K562 treated with DMSO at 1 percent for 4 hours (cell line): Measurements from ENCODE around the gene FGD3. TPM values are rescaled to one million over a fixed set of nuclear protein-coding genes. Genes with fewer than 3 reads are reported as not detected.

ENCODE experiments used
- total RNA-seq: library from RNA; unstranded; fragments of 300-600 nt; gene quantifications from 2 replicates; pipeline ENCODE4 v1.2.3, GENCODE V29; 2022; ENCODE audit not compliant: insufficient read depth

Gene FGD3, protein sequence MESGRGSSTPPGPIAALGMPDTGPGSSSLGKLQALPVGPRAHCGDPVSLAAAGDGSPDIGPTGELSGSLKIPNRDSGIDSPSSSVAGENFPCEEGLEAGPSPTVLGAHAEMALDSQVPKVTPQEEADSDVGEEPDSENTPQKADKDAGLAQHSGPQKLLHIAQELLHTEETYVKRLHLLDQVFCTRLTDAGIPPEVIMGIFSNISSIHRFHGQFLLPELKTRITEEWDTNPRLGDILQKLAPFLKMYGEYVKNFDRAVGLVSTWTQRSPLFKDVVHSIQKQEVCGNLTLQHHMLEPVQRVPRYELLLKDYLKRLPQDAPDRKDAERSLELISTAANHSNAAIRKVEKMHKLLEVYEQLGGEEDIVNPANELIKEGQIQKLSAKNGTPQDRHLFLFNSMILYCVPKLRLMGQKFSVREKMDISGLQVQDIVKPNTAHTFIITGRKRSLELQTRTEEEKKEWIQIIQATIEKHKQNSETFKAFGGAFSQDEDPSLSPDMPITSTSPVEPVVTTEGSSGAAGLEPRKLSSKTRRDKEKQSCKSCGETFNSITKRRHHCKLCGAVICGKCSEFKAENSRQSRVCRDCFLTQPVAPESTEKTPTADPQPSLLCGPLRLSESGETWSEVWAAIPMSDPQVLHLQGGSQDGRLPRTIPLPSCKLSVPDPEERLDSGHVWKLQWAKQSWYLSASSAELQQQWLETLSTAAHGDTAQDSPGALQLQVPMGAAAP
- 0.19 and 0.25 TPM in 2 replicates for total RNA-seq

DNA sequence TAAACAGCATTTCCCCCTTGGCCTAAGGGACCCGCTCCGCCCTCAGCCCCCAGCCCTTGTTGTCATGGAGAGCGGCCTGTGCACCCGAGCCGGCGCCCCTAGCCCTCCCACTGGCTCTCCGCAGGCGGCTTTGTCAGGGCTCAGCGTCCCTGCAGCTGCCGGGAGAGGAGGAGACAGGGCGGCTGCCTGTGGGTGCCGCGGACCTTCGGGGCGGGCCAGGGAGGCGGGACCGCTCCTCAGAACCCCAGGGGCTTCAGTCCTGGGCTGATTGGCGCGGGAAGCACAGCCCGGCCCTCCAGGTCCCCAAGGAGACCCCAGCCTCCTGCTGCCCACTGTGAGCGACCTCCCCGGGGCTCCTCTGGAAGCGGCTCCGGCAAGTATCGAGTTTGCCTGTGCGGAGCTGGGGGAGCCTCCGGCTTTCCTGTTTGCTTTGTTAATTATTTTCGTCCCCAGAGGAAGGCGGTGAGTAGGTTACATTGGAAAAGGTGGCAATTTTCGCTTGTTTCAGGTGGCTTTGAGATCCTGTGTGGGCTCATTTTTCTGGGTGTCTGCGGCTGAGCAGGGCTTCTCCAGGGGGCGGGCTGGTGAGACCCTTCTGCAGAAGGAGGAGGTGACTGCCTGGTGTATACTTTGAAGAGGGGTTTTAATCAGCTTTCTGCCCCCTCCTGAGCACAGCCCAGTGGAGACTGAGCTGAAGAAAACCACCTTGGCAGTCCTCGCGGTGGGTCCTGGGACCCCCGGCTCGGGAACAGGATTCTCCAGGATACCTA is at the start of gene FGD3:
FGD3 (plus strand) TSS at position 256 of the 770 bp plus-strand sequence. CDS start 28,734 bp downstream, outside the sequence.

DNA sequence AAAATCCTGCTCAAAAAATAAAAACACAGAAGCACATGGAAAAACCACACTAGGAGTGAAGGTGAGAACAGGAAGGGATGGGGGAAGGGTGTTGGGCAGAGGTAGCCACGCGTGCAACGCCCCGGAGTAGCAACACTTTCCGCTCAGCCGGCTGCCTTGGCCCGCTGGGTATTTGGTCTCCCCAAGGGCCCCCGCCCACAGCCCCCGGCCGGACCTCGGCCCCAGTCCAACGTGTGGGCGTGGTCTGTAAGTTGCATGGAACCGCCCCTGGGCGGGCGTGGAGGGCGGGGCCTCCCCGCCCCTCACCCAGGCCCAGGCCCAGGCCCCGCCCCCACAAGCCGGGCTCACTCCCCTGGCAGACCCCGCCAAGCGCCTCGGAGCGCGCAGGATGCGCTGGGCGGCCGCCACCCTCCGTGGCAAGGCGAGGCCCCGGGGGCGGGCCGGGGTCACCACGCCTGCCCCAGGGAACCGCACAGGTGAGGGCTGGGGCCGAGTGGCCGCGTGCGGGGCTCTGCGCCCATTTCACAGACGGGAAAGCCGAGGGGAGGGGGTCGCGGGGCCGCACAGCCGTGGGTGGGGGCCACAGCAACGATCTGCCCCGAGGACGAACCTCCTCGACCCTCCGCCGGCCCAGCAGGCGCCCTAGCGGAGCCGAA is 111.2 kb downstream of the FGD3 start, which contains the start of gene SUSD3:
SUSD3 (plus strand) TSS at position 347 of the 656 bp plus-strand sequence; CDS start at position 389, 42 bp downstream.

Other genes starting within 250 kb of the FGD3 start
- 17.5 and 21.4 TPM in 2 replicates for gene BICD2, start 182.7 kb upstream of the FGD3 start, total RNA-seq
- 0.49 and 0.54 TPM in 2 replicates for gene ZNF484, start 69.5 kb upstream of the FGD3 start, total RNA-seq
- 27.8 and 32.1 TPM in 2 replicates for gene SUSD3, start 111.2 kb downstream of the FGD3 start, total RNA-seq
- 37.8 and 47.9 TPM in 2 replicates for gene CARD19, start 148.7 kb downstream of the FGD3 start, total RNA-seq
- gene NINJ1, start 186.7 kb downstream of the FGD3 start, total RNA-seq, result 29.0 and 33.6 TPM in 2 replicates
- gene WNK2, start 236.6 kb downstream of the FGD3 start, total RNA-seq, result 0.48 and 0.54 TPM in 2 replicates